Fibroblast of peridontal ligament (primary cell): ENCODE results near the gene KARS1.
A peak's percentile ranks its signal among the peaks of the same experiment; 100 is the strongest.

Experiments
- DNase-seq: peaks from one replicate; pipeline ENCODE4 v3.0.0-alpha.2; 2010; ENCODE audit errors: extremely low read depth

The KARS1 gene

DNA sequence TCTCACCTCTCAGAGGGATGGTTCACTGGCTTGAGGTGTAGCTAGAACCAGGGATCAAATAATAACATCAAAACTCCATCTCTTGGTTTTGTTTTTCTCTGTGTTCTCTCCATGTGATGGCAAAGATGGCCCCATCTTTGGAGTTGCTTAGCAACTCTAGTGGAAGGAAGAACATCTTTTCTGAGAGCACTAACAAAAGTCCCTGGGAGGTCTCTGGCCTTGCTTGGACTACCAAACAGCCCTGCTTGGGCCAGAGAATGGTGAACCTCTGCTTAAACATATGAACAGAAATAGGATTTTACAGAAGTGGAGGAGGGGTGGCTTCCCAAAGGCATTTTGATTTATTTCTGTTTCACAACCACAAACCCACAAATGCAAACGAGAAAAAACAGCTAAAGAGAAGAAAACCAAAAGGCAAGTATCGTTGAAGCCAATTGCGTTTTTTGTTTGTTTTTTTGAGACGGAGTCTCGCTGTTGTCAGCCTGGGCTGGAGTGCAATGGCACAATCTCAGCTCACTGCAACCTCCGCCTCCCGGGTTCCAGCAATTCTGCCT, 68.1 kb downstream of the KARS1 start:
- DNase-seq, result peak; percentile 41

DNA sequence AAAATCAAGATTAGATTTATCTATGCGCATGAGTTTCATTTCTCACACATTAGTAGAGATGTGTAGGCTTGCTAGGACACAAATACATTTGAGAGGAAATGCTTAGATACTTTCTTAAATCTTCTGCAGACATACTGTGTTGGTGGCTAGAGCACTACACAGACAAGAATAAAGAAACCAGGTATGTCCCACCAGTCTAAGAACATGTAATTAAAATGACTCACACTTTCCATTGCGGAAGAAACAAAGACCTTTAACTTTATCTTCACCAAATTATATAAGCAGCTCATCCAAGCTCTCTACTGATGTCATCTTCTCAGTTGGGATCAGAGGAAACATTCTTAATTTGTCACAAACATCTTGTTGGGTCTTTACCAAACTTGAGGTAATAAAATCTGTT, 68.7 kb downstream of the KARS1 start:
- no peak for DNase-seq

DNA sequence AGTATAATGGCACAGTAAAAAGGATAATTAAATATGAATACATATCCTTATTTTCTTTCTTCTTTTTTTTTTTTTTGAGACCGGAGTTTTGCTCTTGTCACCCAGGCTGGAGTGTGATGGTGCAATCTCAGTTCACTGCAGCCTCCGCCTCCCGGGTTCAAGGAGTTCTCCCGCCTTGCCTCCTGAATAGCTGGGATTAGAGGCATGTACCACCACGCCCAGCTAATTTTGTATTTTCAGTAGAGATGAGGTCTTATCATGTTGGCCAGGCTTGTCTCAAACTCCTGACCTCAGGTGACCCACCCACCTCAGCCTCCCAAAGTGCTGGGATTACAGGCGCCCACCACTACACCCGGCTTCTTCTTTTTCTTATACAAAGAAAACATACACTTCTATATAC, 69.3 kb downstream of the KARS1 start:
- DNase-seq, result no peak
